HCT116 (cell line): ENCODE data around the gene UBE2D2.

Experiments
- POLR2AphosphoS5 ChIP-seq: IDR thresholded peaks from 2 replicates; pipeline ENCODE4 v1.6.1; 2011; ENCODE audit warnings: mild to moderate bottlenecking, low read depth, low read length, moderate library complexity
- TF ChIP-seq, protein P1 (sequence below), 3 experiments: fragments of 200-600 bp in 1 of 3; sonication (generic) in 1 of 3; IDR thresholded peaks in 2 of 3; conservative IDR thresholded peaks in 1 of 3; 2 replicates each; pipeline ENCODE4 v1.5.1; 2012 to 2017; ENCODE audit warnings: low read depth in 2 of 3, low read length in 2 of 3, antibody characterized with exemption in 1 of 3, borderline replicate concordance in 1 of 3, control low read depth in 1 of 3, mild to moderate bottlenecking in 1 of 3, mixed read lengths in 1 of 3, mixed run types in 1 of 3, moderate library complexity in 1 of 3; ENCODE audit not compliant: insufficient read depth in 1 of 3

DNA sequence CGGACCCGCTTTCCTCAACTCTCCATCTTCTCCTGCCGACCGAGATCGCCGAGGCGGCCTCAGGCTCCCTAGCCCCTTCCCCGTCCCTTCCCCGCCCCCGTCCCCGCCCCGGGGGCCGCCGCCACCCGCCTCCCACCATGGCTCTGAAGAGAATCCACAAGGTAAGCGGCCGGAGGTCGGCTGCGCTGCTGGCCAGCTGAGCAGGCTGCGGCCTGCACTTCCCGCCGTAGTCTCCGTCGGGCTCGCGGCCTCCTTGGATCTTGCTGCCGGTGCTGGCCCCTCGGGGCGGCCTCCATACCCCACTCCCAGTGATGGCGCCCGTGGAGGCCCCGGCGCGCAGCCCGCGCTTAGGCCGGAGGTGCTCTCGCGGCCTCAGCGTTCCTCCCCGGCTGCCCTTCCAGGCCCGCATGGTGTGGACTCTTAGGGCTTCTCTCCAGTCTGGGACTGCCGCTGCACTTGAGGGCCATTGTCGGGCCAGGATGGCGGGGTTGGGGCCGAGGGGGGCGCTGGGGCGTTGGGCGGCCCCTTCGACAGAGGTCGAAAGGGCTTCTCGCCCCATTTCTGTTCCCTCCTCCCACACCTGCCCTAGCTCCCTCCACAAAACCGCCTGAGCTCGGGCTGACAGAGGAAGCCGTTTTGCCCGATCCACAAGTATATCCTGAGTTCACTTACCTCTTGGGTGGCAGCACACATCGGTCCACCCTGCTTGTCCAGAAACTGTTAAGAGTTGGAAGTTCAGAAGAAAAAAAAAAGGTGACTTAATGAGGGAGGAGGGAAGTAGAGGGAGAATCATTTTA is 714 bp downstream of the UBE2D2 start:
- TF ChIP-seq, protein P1, sequence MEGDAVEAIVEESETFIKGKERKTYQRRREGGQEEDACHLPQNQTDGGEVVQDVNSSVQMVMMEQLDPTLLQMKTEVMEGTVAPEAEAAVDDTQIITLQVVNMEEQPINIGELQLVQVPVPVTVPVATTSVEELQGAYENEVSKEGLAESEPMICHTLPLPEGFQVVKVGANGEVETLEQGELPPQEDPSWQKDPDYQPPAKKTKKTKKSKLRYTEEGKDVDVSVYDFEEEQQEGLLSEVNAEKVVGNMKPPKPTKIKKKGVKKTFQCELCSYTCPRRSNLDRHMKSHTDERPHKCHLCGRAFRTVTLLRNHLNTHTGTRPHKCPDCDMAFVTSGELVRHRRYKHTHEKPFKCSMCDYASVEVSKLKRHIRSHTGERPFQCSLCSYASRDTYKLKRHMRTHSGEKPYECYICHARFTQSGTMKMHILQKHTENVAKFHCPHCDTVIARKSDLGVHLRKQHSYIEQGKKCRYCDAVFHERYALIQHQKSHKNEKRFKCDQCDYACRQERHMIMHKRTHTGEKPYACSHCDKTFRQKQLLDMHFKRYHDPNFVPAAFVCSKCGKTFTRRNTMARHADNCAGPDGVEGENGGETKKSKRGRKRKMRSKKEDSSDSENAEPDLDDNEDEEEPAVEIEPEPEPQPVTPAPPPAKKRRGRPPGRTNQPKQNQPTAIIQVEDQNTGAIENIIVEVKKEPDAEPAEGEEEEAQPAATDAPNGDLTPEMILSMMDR (IDR thresholded peaks at IDR 0.05 in 2 of 3, conservative IDR thresholded peaks at IDR 0.05 in 1 of 3; ENCODE audit: borderline replicate concordance in 1 of 3, insufficient read depth in 1 of 3, low read depth in 2 of 3, low read length in 2 of 3): no peak
- no peak for TF ChIP-seq POLR2AphosphoS5
